Liver (tissue), 9 donors: Measurements from ENCODE around the gene PBX4. TPM values are rescaled to one million over a fixed set of nuclear protein-coding genes. Genes with fewer than 3 reads are reported as not detected.

Experiments used
- DNase-seq: peaks from one replicate; pipeline ENCODE4 v3.0.0-alpha.2; 2017; ENCODE audit warnings: low spot score
- H3K27ac ChIP-seq, 2 donors: one replicate each; pipeline ENCODE4 v1.7.0; 2013; ENCODE audit warnings: inconsistent platforms in 2 of 2, low read length in 2 of 2, control low read depth in 1 of 2, low read depth in 1 of 2, mild to moderate bottlenecking in 1 of 2
- H3K27me3 ChIP-seq, 4 donors: one replicate each; pipeline versions ENCODE4 v1.6.1 to v1.7.0; 2013; ENCODE audit warnings: low read length in 3 of 4, inconsistent platforms in 1 of 4, mild to moderate bottlenecking in 1 of 4, moderate library complexity in 1 of 4; ENCODE audit not compliant: control insufficient read depth in 4 of 4, insufficient read depth in 4 of 4
- H3K36me3 ChIP-seq, 4 donors: one replicate each; pipeline versions ENCODE4 v1.6.1 to v1.7.0; 2013; ENCODE audit warnings: low read length in 3 of 4, mild to moderate bottlenecking in 3 of 4, low read depth in 1 of 4, moderate library complexity in 1 of 4; ENCODE audit not compliant: control insufficient read depth in 4 of 4, insufficient read depth in 3 of 4
- H3K4me1 ChIP-seq, 4 donors: one replicate each; pipeline versions ENCODE4 v1.6.1 to v1.7.0; 2013; ENCODE audit warnings: low read length in 3 of 4, mild to moderate bottlenecking in 3 of 4, moderate library complexity in 1 of 4; ENCODE audit not compliant: control insufficient read depth in 4 of 4, insufficient read depth in 4 of 4
- H3K4me3 ChIP-seq, 3 donors: one replicate each; pipeline versions ENCODE4 v1.6.1 to v1.7.0; 2013; ENCODE audit warnings: low read length in 3 of 3, control low read depth in 1 of 3, low read depth in 1 of 3, mild to moderate bottlenecking in 1 of 3
- H3K9ac ChIP-seq, 2 donors: one replicate each; pipeline ENCODE4 v1.7.0; 2013; ENCODE audit warnings: low read length in 2 of 2, mild to moderate bottlenecking in 2 of 2, moderate library complexity in 2 of 2, control low read depth in 1 of 2, low read depth in 1 of 2
- H3K9me3 ChIP-seq, 4 donors: one replicate each; pipeline versions ENCODE4 v1.6.1 to v1.7.0; 2013; ENCODE audit warnings: low read length in 3 of 4; ENCODE audit not compliant: control insufficient read depth in 4 of 4
- EGR1 ChIP-seq, 2 donors: IDR thresholded peaks; 2 replicates each; pipeline ENCODE4 v1.6.1; 2016 to 2018; ENCODE audit warnings: antibody characterized with exemption in 2 of 2, low read depth in 2 of 2
- FOXA2 ChIP-seq: IDR thresholded peaks from 2 replicates; pipeline ENCODE4 v1.6.1; 2016; ENCODE audit warnings: antibody characterized with exemption
- GABPA ChIP-seq, 2 donors: IDR thresholded peaks in 1 of 2; conservative IDR thresholded peaks in 1 of 2; 2 replicates each; pipeline ENCODE4 v1.6.1; 2016; ENCODE audit warnings: antibody characterized with exemption in 2 of 2, mild to moderate bottlenecking in 1 of 2, moderate library complexity in 1 of 2
- HNF4A ChIP-seq, 2 donors: conservative IDR thresholded peaks; 2 replicates each; pipeline ENCODE4 v1.6.1; 2016; ENCODE audit warnings: antibody characterized with exemption in 2 of 2, mild to moderate bottlenecking in 2 of 2
- HNF4G ChIP-seq: IDR thresholded peaks from 2 replicates; pipeline ENCODE4 v1.6.1; 2016; ENCODE audit warnings: antibody characterized with exemption
- NR2F2 ChIP-seq: IDR thresholded peaks from 2 replicates; pipeline ENCODE4 v1.6.1; 2016; ENCODE audit warnings: antibody characterized with exemption
- RAD21 ChIP-seq, 2 donors: IDR thresholded peaks; 2 replicates each; pipeline ENCODE4 v1.6.1; 2016; ENCODE audit warnings: antibody characterized with exemption in 2 of 2, mild to moderate bottlenecking in 2 of 2
- SP1 ChIP-seq: IDR thresholded peaks from 2 replicates; pipeline ENCODE4 v1.6.1; 2018; ENCODE audit warnings: antibody characterized with exemption, mild to moderate bottlenecking
- TAF1 ChIP-seq: conservative IDR thresholded peaks from 2 replicates; pipeline ENCODE4 v1.6.1; 2016; ENCODE audit warnings: antibody characterized with exemption, mild to moderate bottlenecking
- WGBS: extraction: QIAGEN DNeasy Blood & Tissue Kit; methylation state at CpG from one replicate; pipeline ENCODE4 v1.1.7; 2013; 5-methylcytosine and 5-hydroxymethylcytosine counted together
- polyA plus RNA-seq, 2 donors: library from polyadenylated mRNA; stranded (reverse) in 1 of 2; unstranded in 1 of 2; fragments of 200-250 nt in 1 of 2; fragments of >200 nt in 1 of 2; fragmentation: Nextera tagmentation in 1 of 2; extraction: Ambion mirVana in 1 of 2; gene quantifications; one replicate each; pipeline versions ENCODE4 v1.2.1 to v1.2.3, GENCODE V29; 2013 to 2015
- total RNA-seq, 2 donors: library from RNA; depleted of rRNA; stranded (reverse); fragments of >200 nt; gene quantifications; one replicate each; pipeline ENCODE4 v1.2.3, GENCODE V29; 2014
- TF ChIP-seq, protein P1 (sequence below): IDR thresholded peaks from 2 replicates; pipeline ENCODE4 v1.6.1; 2016; ENCODE audit warnings: antibody characterized with exemption
- TF ChIP-seq, protein P2 (sequence below): fragments of 150-350 bp; IDR thresholded peaks from 2 replicates; pipeline ENCODE4 v1.5.1; 2017; ENCODE audit warnings: improper control_type of control experiment, low read depth, low read length; ENCODE audit not compliant: missing input control
- TF ChIP-seq, protein P3 (sequence below): IDR thresholded peaks from 2 replicates; pipeline ENCODE4 v1.6.1; 2016; ENCODE audit warnings: antibody characterized with exemption, mild to moderate bottlenecking
- donor health status: healthy.
- donor health status: healthy.
- donor health status: healthy.
- donor health status: healthy.
- donor health status: healthy.

PBX4 gene
- total and polyA plus RNA-seq, 4 donors = 0.19 to 0.59 (median 0.21) TPM; not detected in 1

- Histone ChIP-seq H3K27ac (no peak overlapping the region), H3K27me3 (peaks cover 0 to 5% (median 0%) of the 10 kb centered on the region in 4 donors), H3K4me3 (no peak overlapping the region), H3K9ac (no peak overlapping the region), H3K4me1 (no peaks in the 10 kb centered on the region), H3K9me3 (no peaks in the 10 kb centered on the region), H3K36me3 (no peaks in the 10 kb centered on the region)
- 56% methylated on average over 13 of the region's 13 CpGs for whole genome bisulfite sequencing
- DNase-seq = no peak
- no peak for TF ChIP-seq GABPA (IDR thresholded peaks at IDR 0.05 in 1 of 2, conservative IDR thresholded peaks at IDR 0.05 in 1 of 2)
- TF ChIP-seq, protein P1, sequence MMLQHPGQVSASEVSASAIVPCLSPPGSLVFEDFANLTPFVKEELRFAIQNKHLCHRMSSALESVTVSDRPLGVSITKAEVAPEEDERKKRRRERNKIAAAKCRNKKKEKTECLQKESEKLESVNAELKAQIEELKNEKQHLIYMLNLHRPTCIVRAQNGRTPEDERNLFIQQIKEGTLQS = no peak
- TF ChIP-seq, protein P2, sequence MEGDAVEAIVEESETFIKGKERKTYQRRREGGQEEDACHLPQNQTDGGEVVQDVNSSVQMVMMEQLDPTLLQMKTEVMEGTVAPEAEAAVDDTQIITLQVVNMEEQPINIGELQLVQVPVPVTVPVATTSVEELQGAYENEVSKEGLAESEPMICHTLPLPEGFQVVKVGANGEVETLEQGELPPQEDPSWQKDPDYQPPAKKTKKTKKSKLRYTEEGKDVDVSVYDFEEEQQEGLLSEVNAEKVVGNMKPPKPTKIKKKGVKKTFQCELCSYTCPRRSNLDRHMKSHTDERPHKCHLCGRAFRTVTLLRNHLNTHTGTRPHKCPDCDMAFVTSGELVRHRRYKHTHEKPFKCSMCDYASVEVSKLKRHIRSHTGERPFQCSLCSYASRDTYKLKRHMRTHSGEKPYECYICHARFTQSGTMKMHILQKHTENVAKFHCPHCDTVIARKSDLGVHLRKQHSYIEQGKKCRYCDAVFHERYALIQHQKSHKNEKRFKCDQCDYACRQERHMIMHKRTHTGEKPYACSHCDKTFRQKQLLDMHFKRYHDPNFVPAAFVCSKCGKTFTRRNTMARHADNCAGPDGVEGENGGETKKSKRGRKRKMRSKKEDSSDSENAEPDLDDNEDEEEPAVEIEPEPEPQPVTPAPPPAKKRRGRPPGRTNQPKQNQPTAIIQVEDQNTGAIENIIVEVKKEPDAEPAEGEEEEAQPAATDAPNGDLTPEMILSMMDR = no peak
- TF ChIP-seq, protein P3, sequence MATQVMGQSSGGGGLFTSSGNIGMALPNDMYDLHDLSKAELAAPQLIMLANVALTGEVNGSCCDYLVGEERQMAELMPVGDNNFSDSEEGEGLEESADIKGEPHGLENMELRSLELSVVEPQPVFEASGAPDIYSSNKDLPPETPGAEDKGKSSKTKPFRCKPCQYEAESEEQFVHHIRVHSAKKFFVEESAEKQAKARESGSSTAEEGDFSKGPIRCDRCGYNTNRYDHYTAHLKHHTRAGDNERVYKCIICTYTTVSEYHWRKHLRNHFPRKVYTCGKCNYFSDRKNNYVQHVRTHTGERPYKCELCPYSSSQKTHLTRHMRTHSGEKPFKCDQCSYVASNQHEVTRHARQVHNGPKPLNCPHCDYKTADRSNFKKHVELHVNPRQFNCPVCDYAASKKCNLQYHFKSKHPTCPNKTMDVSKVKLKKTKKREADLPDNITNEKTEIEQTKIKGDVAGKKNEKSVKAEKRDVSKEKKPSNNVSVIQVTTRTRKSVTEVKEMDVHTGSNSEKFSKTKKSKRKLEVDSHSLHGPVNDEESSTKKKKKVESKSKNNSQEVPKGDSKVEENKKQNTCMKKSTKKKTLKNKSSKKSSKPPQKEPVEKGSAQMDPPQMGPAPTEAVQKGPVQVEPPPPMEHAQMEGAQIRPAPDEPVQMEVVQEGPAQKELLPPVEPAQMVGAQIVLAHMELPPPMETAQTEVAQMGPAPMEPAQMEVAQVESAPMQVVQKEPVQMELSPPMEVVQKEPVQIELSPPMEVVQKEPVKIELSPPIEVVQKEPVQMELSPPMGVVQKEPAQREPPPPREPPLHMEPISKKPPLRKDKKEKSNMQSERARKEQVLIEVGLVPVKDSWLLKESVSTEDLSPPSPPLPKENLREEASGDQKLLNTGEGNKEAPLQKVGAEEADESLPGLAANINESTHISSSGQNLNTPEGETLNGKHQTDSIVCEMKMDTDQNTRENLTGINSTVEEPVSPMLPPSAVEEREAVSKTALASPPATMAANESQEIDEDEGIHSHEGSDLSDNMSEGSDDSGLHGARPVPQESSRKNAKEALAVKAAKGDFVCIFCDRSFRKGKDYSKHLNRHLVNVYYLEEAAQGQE = no peak
Observed at GRCh38 chr19:19548915-19549759, 69.3 kb downstream of the PBX4 start.

GRCh38 chr19:19547674-19548336, 70.7 kb downstream of the PBX4 start:
- no peak for DNase-seq
- Histone ChIP-seq H3K9ac (no peak overlapping the region), H3K4me1 (no peaks in the 10 kb centered on the region), H3K27me3 (peaks cover 0 to 5% (median 0%) of the 10 kb centered on the region in 4 donors), H3K4me3 (no peak overlapping the region), H3K9me3 (no peaks in the 10 kb centered on the region), H3K27ac (no peak overlapping the region), H3K36me3 (no peaks in the 10 kb centered on the region)
- 64% methylated on average over 15 of the region's 15 CpGs for WGBS
- TF ChIP-seq HNF4G = no peak
- TF ChIP-seq SP1 = no peak
- no peak for TF ChIP-seq RAD21 (IDR thresholded peaks at IDR 0.05)
- TF ChIP-seq, protein P3 = no peak
- TF ChIP-seq, protein P2 = no peak
- TF ChIP-seq HNF4A (conservative IDR thresholded peaks at IDR 0.05) = no peak
- TF ChIP-seq NR2F2 = no peak
- no peak for TF ChIP-seq TAF1
- TF ChIP-seq FOXA2 = no peak
- no peak for TF ChIP-seq EGR1 (IDR thresholded peaks at IDR 0.05; ENCODE audit: low read depth in 2 of 2)
